Measurements from ENCODE around the gene PEMT. TPM values are rescaled to one million over a fixed set of nuclear protein-coding genes. Genes with fewer than 3 reads are reported as not detected.

The PEMT gene
- total RNA-seq, 4 donors from 2014 or later: 3.2 to 10.2 (median 7.1) TPM

- in situ Hi-C loops (cut with MboI; ENCODE audit: low pct_ligation_motif_present in 1 of 4, low pct_unique_long_range_greater_than_20kb in 1 of 4, low sequenced_read_pairs in 3 of 4) (no loop called here), intact Hi-C loops (cut with DNase I; ENCODE audit: low total_unique reads) (no loop called here)
- Histone ChIP-seq H3K36me3 (no peaks in the 10 kb centered on the region), H3K4me3 (no peak overlapping the region), H3K9me3 (no peaks in the 10 kb centered on the region), H3K27me3 (no peaks in the 10 kb centered on the region), H3K4me1 (no peaks in the 10 kb centered on the region), H3K27ac (no peak overlapping the region)
- 66 to 67% methylated on average over 3 to 4 of the region's 4 CpGs for WGBS, 2 donors (ENCODE audit: low coverage in 1 of 2)
- DNase-seq: no peak
- TF ChIP-seq POLR2AphosphoS5 (IDR thresholded peaks at IDR 0.05): peak in 1 of 3 donors; percentile 19
- no peak for TF ChIP-seq POLR2A (IDR thresholded peaks at IDR 0.05)
Measured at GRCh38 chr17:17605729-17606088, 14.2 kb upstream of the PEMT start.

- intact Hi-C loops (cut with DNase I; ENCODE audit: low total_unique reads): no loop called here
- Histone ChIP-seq H3K36me3 (no peaks in the 10 kb centered on the region), H3K4me1 (no peaks in the 10 kb centered on the region), H3K27ac (no peak overlapping the region), H3K27me3 (no peaks in the 10 kb centered on the region), H3K4me3 (no peak overlapping the region), H3K9me3 (no peaks in the 10 kb centered on the region)
- in situ Hi-C loops (cut with MboI; ENCODE audit: low pct_ligation_motif_present in 1 of 4, low pct_unique_long_range_greater_than_20kb in 1 of 4, low sequenced_read_pairs in 3 of 4): no loop called here
- TF ChIP-seq POLR2AphosphoS5 (IDR thresholded peaks at IDR 0.05) (no peak), CTCF (IDR thresholded peaks at IDR 0.05) (no peak), EP300 (IDR thresholded peaks at IDR 0.05; ENCODE audit: low read depth) (no peak), POLR2A (IDR thresholded peaks at IDR 0.05) (no peak)
- no peak for DNase-seq
- WGBS, 2 donors (ENCODE audit: low coverage in 1 of 2): 83 to 87% methylated on average over 6 to 14 of the region's 14 CpGs
Measured at GRCh38 chr17:17605083-17605728, 13.7 kb upstream of the PEMT start.

DNA sequence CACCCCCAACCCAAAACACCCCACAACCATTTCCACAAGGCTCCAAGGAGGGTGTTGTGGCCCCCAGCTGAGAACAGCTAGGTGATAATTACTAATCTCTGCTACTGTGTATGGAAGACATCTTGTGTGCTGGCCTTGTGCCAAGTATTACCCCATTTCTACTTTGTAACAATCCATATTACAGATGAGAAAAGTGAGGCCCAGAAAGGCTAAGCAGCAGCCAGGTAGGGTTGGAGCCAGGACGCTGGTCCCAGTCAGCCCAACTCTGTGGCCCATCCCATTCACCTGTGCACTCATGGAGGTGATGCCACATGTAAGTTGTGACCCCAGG is 12.4 kb upstream of the PEMT start:
- Histone ChIP-seq H3K4me1 (no peaks in the 10 kb centered on the region), H3K27me3 (no peaks in the 10 kb centered on the region), H3K9me3 (no peaks in the 10 kb centered on the region), H3K4me3 (no peak overlapping the region), H3K27ac (no peak overlapping the region), H3K36me3 (no peaks in the 10 kb centered on the region)
- intact Hi-C loops (cut with DNase I; ENCODE audit: low total_unique reads): no loop called here
- no peak for DNase-seq
- TF ChIP-seq POLR2A (IDR thresholded peaks at IDR 0.05): no peak
- no peak for TF ChIP-seq EP300 (IDR thresholded peaks at IDR 0.05; ENCODE audit: low read depth)
- TF ChIP-seq CTCF (IDR thresholded peaks at IDR 0.05): no peak
- TF ChIP-seq POLR2AphosphoS5 (IDR thresholded peaks at IDR 0.05): no peak
- in situ Hi-C loops (cut with MboI; ENCODE audit: low pct_ligation_motif_present in 1 of 4, low pct_unique_long_range_greater_than_20kb in 1 of 4, low sequenced_read_pairs in 3 of 4): no loop called here
- WGBS, 2 donors (ENCODE audit: low coverage in 1 of 2): 89% methylated on average over 1 of the region's 1 CpG; no CpG with 5 or more reads in 1 of the 2 donors

DNA sequence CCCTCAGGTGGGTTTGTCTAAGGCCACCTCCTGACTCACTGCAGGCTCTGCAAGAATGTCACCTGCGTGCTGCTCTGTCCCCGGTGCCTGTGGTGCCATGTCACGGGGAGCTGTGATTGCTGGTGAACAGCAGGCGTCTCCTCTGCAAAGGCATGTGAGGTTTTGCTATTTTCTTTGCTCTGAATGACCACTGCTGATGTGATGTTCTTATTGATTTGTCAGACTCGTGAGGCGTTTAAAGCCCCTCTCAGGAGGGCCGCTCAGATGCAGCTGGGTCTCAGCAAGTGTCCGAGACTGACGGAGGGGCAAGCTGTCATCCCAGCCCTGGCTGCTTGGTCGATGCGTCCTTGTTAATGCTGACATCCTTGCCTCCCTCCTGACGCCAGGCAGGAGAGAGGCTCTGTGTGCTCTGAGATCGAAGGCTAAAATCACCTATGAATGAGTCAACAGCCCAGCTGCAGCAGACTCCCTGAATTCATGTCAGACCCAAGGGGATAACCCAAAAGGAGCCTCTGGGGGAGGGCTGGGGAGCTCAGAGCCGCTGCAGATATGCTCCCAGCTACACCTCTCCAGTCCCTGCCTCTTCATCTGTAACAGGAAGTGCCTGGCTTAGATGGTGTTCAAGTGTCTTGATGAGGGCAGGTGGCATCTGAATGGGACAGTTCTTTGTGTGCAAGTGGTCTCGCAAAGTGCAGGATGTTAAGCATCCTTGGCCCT is 11.8 kb upstream of the PEMT start:
- Histone ChIP-seq H3K27ac (no peak overlapping the region), H3K9me3 (no peaks in the 10 kb centered on the region), H3K36me3 (no peaks in the 10 kb centered on the region), H3K4me1 (no peaks in the 10 kb centered on the region), H3K27me3 (no peaks in the 10 kb centered on the region), H3K4me3 (no peak overlapping the region)
- in situ Hi-C loops (cut with MboI; ENCODE audit: low pct_ligation_motif_present in 1 of 4, low pct_unique_long_range_greater_than_20kb in 1 of 4, low sequenced_read_pairs in 3 of 4): no loop called here
- no peak for DNase-seq
- intact Hi-C loops (cut with DNase I; ENCODE audit: low total_unique reads): no loop called here
- TF ChIP-seq EP300 (IDR thresholded peaks at IDR 0.05; ENCODE audit: low read depth): no peak
- no peak for TF ChIP-seq POLR2A (IDR thresholded peaks at IDR 0.05)
- no peak for TF ChIP-seq POLR2AphosphoS5 (IDR thresholded peaks at IDR 0.05)
- no peak for TF ChIP-seq CTCF (IDR thresholded peaks at IDR 0.05)
- 85 to 100% methylated on average over 1 to 15 of the region's 15 CpGs for WGBS, 2 donors (ENCODE audit: low coverage in 1 of 2)

All from transverse colon (tissue), 4 donors.